PC-3 (cell line): Measurements from ENCODE around the gene MYO18A. TPM values are rescaled to one million over a fixed set of nuclear protein-coding genes. Genes with fewer than 3 reads are reported as not detected.

Experiments used
- ATAC-seq: fragments of 200-7000 bp; cut with Tn5 transposase; 2 replicates; pipeline ENCODE4 v1.9.1; 2020; ENCODE audit warnings: mild to moderate bottlenecking, moderate library complexity
- BruUV-seq: library from RNA; stranded (reverse); fragments of 400-500 nt; replicated peaks from 2 replicates; lab custom pipeline; 2021; lab: Mats Ljungman, UMichigan
- CTCF ChIA-PET: fragments of 300-600 bp; sonication (Branson Sonifier 250); formaldehyde crosslinking; loops from one replicate; lab custom pipeline; 2022; ENCODE audit warnings: antibody characterized with exemption; lab: Charles Lee
- POLR2A ChIA-PET: fragments of 300-600 bp; sonication (Branson Sonifier 250); formaldehyde crosslinking; loops from one replicate; lab custom pipeline; 2022; ENCODE audit warnings: antibody characterized with exemption; ENCODE audit not compliant: unreplicated experiment; lab: Charles Lee
- DNase-seq: peaks from one replicate; pipeline ENCODE4 v3.0.0-alpha.2; 2015
- H2AFZ ChIP-seq: fragments of 300-600 bp; sonication (generic); 2 replicates; pipeline ENCODE4 v1.6.0; 2016; ENCODE audit warnings: antibody characterized with exemption, low read length
- H3F3A ChIP-seq: fragments of 300-600 bp; sonication (generic); one replicate; pipeline ENCODE4 v1.6.0; 2017; ENCODE audit warnings: antibody characterized with exemption, low read length, control low read depth, mild to moderate bottlenecking; ENCODE audit not compliant: unreplicated experiment
- H3K27ac ChIP-seq: fragments of 300-600 bp; sonication (generic); 2 replicates; pipeline ENCODE4 v1.5.1; 2016; ENCODE audit warnings: mild to moderate bottlenecking, low read length
- H3K27me3 ChIP-seq: fragments of 300-600 bp; sonication (generic); 2 replicates; pipeline ENCODE4 v1.6.1; 2016; ENCODE audit warnings: low read length, mixed read lengths
- H3K36me3 ChIP-seq: fragments of 300-600 bp; sonication (generic); 2 replicates; pipeline ENCODE4 v1.6.1; 2016; ENCODE audit warnings: low read depth, mixed run types, low read length, mixed read lengths
- H3K4me1 ChIP-seq: fragments of 300-600 bp; sonication (generic); 2 replicates; pipeline ENCODE4 v1.5.1; 2016; ENCODE audit warnings: low read length; ENCODE audit not compliant: insufficient read depth
- H3K4me2 ChIP-seq: fragments of 300-600 bp; sonication (generic); 2 replicates; pipeline ENCODE4 v1.6.0; 2016; ENCODE audit warnings: low read length
- H3K4me3 ChIP-seq: fragments of 300-600 bp; sonication (generic); 2 replicates; pipeline ENCODE4 v1.5.1; 2016; ENCODE audit warnings: mild to moderate bottlenecking, low read length, mixed read lengths
- H3K79me2 ChIP-seq: fragments of 300-600 bp; sonication (generic); 2 replicates; pipeline ENCODE4 v1.6.1; 2017; ENCODE audit warnings: low read length, mixed read lengths
- H3K9ac ChIP-seq: fragments of 300-600 bp; sonication (generic); 2 replicates; pipeline ENCODE4 v1.6.0; 2016; ENCODE audit warnings: mild to moderate bottlenecking, low read length
- H3K9me2 ChIP-seq: fragments of 300-600 bp; sonication (generic); replicated peaks from 2 replicates; pipeline ENCODE4 v1.6.1; 2016; ENCODE audit warnings: mixed run types, low read length, mixed read lengths
- H3K9me3 ChIP-seq: fragments of 300-600 bp; sonication (generic); 2 replicates; pipeline ENCODE4 v1.6.1; 2016; ENCODE audit warnings: low read length, mixed read lengths
- H4K20me1 ChIP-seq: fragments of 300-600 bp; sonication (generic); 2 replicates; pipeline ENCODE4 v1.6.1; 2016; ENCODE audit warnings: low read length, mixed read lengths
- CTCF ChIP-seq: fragments of 300-600 bp; sonication (generic); conservative IDR thresholded peaks from 2 replicates; pipeline ENCODE4 v1.5.1; 2017; ENCODE audit warnings: antibody characterized with exemption, low read depth, mild to moderate bottlenecking, low read length
- EZH2 ChIP-seq: fragments of 300-600 bp; sonication (generic); IDR thresholded peaks from one replicate; pipeline ENCODE4 v1.6.1; 2017; ENCODE audit warnings: antibody characterized with exemption, mild to moderate bottlenecking, low read length; ENCODE audit not compliant: unreplicated experiment
- EZH2phosphoT487 ChIP-seq: fragments of 300-600 bp; sonication (generic); IDR thresholded peaks from 2 replicates; pipeline ENCODE4 v1.6.1; 2018; ENCODE audit warnings: mild to moderate bottlenecking, antibody characterized with exemption, low read length, borderline replicate concordance
- intact Hi-C: fragments of 100-400 bp; cut with micrococcal nuclease; formaldehyde crosslinking; loops from 2 replicates; pipeline ENCODE4 v1.9.0; 2023
- total RNA-seq: library from RNA; depleted of rRNA; stranded (reverse); fragments of >200 nt; gene quantifications from 2 replicates; pipeline ENCODE4 v1.2.3, GENCODE V29; 2014; rRNA removed

MYO18A gene
- total RNA-seq, 1 experiment from 2014 or later = 28.0 TPM

DNA sequence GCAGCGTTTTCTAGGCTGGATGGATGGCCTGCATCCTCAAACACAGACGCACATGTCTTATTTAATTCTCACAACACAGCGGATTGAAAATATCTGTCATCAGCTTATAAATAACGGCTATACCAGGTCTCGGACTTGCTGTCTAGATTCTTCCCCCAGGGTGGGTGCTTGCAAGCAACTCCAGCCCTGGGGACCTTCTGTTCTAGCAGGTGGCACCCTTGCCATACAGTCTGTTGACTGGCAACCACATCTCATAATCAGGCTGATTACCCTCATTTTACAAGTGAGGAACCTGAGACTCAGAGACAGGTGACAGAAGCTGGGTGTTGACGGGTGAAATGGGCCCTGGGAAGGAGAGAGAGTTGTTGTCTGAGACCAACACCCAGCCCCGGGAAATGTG is 158.1 kb downstream of the MYO18A start:
- ChIA-PET POLR2A (no interaction called here), CTCF (no interaction called here)
- Histone ChIP-seq H3F3A (no peaks in the 10 kb centered on the region), H3K4me3 (no peak overlapping the region), H3K4me1 (no peaks in the 10 kb centered on the region), H3K9ac (no peak overlapping the region), H4K20me1 (no peaks in the 10 kb centered on the region), H3K4me2 (no peak overlapping the region), H3K79me2 (no peaks in the 10 kb centered on the region), H2AFZ (no peak overlapping the region), H3K36me3 (no peaks in the 10 kb centered on the region), H3K9me3 (no peaks in the 10 kb centered on the region), H3K27me3 (peaks cover 60% of the 10 kb centered on the region), H3K9me2 (no peaks in the 10 kb centered on the region), H3K27ac (no peak overlapping the region)
- DNase-seq (no peak), ATAC-seq (no peak)
- BruUV-seq = no TSS peak
- no peak for TF ChIP-seq CTCF
- no peak for TF ChIP-seq EZH2
- no peak for TF ChIP-seq EZH2phosphoT487
- intact Hi-C loops = no loop called here

DNA sequence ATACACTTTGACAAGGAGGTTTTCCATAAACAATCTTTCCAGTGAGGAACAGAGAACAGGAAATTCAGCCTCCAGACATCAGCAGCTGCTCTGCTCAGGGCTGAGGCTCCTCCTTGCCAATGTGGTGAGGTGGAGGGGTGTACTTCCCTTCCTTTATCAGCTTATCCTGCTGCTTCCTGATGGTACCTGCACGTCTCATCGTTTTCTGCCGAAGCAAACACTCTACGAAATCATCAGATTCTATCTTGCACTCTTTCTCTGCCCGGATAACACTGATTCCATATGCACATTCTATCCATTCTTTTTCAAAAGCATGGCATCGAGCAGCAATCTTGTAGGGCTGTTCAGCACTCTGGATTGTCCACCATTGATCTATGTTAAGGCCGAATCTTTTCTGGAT is 159.0 kb downstream of the MYO18A start:
- DNase-seq = no peak
- POLR2A ChIA-PET = no interaction called here
- no peak overlapping the region for H3K9ac ChIP-seq
- no peak overlapping the region for H3K27ac ChIP-seq
- H3K4me3 ChIP-seq = no peak overlapping the region
- intact Hi-C loops = no loop called here
- no peaks in the 10 kb centered on the region for H3F3A ChIP-seq
- no TSS peak for BruUV-seq
- H3K36me3 ChIP-seq = no peaks in the 10 kb centered on the region
- H3K79me2 ChIP-seq = no peaks in the 10 kb centered on the region
- ATAC-seq = no peak
- H3K27me3 ChIP-seq = peaks cover 64% of the 10 kb centered on the region
- no peaks in the 10 kb centered on the region for H3K9me3 ChIP-seq
- no peak for TF ChIP-seq EZH2
- no peak for TF ChIP-seq EZH2phosphoT487
- TF ChIP-seq CTCF = no peak
- H2AFZ ChIP-seq = no peak overlapping the region
- H4K20me1 ChIP-seq = no peaks in the 10 kb centered on the region
- CTCF ChIA-PET = no interaction called here
- no peaks in the 10 kb centered on the region for H3K4me1 ChIP-seq
- H3K9me2 ChIP-seq = no peaks in the 10 kb centered on the region
- H3K4me2 ChIP-seq = no peak overlapping the region

Other genes with a start within 250 kb of the MYO18A start
- gene PHF12, start 228.9 kb downstream of the MYO18A start, total RNA-seq = 20.6 and 25.0 TPM in 2 replicates
- gene SEZ6, start 174.4 kb downstream of the MYO18A start, total RNA-seq = not detected in 2 replicates
- gene PIPOX, start 137.3 kb downstream of the MYO18A start, total RNA-seq = 0.87 and 1.5 TPM in 2 replicates
- gene CRYBA1, start 66.5 kb upstream of the MYO18A start, total RNA-seq = not detected in 2 replicates
- gene NUFIP2, start 113.8 kb upstream of the MYO18A start, total RNA-seq = 16.1 and 22.6 TPM in 2 replicates
- 17.3 and 21.3 TPM in 2 replicates for gene TAOK1, start 210.0 kb upstream of the MYO18A start, total RNA-seq